KBM-7 (cell line): ENCODE results near the gene WNT2B.

Experiments used
- DNase-seq: peaks from one replicate; pipeline ENCODE4 v3.0.0-alpha.2; 2015
- in situ Hi-C: fragments of 300-500 bp; cut with MboI; formaldehyde crosslinking; loops from 2 replicates; pipeline ENCODE4 v1.14.3; 2020; ENCODE audit warnings: low sequenced_read_pairs, low pct_unique_long_range_greater_than_20kb, mixed read lengths

WNT2B gene

DNA sequence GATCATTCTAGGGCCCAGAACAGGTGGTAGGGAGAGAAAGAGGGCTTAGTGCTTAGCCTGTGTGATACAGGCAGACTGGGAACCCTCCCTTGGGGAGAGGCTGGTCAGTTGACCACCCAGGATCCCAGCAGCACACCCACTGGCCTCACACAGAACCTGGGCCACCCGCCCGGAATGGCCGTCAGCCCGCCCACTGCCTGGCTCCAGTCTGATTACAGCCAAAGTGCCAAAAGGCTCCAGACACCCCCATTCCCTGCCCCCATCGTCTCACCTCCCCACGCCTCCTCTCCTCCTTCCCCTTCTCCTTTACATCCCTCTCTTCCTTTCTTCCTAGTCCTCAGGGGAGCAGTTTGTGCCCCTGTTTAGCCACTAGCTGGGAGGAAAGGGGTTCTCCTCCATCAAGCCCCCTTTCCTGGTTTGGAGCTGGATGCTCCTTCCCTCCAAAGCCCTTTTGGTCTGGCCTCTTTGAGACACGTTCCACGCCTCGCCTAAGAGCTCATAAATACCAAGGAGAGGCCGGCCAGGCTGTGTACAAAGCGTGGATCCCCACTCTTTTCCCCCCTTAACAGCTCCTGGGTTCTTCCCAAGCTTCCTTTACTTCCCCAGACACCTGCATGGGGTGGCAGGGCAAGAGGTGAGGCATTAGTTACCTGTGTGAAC lies 4.6 kb upstream of the WNT2B start:
- DNase-seq, result no peak
- in situ Hi-C loops, result no loop called here

DNA sequence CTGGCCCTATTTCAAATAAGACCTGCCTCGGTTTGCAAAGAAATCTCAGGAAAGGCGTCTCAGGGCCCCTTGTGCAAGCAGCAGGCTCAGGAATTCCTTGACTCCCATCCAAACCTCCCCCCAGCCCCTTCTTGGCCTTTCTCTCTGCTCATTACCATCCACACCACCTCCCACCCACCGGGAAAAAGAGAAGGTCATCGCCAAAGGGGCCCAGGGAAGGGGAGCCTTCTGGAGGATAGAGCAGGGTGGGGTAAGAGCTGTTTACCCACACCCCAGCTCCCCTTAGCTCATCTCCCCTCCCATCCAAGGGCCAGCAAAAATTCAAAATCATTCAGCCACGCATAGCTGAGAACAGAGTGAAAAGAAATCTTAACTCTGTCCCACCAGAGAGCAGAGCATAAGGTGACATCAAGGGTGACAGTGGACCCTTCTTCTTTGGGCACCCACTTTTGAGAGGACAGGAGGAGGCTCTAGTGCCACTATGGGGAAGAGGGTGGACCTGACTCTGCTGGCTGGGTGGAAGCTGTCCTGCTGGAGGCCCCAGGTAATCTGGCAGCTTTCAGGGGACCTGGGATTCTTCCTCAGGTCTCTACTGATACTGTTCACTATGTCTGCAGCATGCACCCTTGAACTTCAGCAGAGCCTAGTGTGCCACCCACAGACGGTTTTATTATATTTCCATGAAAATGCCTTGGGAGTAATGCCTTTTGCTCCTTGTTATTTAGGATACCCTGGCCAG lies 3.9 kb upstream of the WNT2B start:
- no peak for DNase-seq
- in situ Hi-C loops, result no loop called here

DNA sequence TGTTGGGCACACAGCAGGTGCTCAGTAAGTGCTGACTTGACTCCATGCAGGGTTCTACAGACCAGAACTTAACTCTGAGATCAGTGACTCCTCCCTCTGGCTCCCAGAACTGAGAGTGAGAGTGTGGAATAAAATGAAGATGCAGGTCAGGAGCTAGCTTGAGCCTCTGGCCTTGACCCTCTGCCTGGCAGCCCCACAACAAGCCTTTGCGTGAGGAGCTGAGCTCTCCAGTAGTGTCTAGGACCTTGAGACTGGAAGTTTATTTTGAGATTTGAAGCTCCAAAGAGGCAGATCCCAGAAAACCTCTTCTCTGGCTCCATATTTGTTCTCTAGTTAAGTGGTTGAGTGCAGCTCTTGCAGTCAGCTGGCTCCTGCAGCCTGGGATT lies 3.4 kb upstream of the WNT2B start:
- no peak for DNase-seq
- in situ Hi-C loops, result no loop called here

DNA sequence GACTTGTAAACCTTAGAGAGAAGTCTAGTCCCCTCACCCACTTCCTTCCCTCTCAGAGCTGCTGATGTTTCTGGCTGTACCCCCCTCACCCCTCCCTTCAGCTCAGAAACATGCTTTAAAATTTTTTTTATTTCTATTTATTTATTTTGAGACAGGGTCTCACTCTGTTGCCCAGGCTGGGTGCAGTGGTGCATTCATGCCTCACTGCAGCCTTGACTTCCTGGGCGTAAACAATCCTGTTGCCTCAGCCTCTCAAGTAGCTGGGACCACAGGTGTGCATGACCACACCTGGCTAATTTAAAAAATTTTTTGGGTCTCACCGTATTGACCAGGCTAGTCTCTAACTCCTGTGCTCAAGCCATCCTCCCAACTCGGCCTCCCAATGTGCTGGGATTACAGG lies 2.9 kb upstream of the WNT2B start:
- in situ Hi-C loops, result no loop called here
- DNase-seq, result no peak

DNA sequence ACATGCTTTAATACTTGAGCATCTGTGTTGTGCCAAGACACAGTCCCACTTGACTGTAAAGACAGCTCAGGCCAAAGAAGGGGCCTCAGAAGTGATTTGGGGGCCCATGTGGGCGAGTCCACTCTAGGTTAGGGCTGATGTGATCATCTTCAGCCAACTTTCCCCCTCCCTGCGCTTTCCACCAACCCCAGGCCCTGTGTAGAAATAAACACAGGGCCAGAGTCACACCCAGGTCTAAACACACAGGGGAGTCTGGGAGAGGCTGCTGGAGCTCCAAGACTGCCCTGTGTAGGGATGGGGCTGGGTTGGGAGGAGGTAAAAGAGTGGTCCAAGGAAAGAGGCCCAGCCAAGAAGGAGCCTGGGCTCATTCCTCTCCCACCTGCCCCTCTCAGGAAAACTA lies 2.5 kb upstream of the WNT2B start:
- DNase-seq, result no peak
- in situ Hi-C loops, result no loop called here

DNA sequence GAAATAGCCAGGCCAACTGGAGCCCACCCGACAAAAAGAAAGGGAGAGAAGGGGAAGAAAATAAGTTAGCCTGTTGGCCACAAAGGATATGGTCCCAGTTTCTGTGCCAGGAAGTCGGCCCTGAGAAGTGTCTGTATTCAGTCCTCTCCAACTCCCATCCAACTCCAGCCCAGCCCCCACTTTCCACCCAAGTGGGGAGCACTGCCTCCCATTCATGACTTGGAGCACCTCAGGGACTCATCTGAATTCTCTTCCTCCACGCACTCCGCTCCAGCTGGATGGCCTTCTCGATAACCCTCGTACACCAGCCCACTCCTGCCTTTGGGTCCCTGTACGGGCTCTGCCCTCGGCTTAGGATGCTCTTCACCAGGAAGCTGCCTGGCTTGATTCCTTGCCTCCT lies 2.0 kb upstream of the WNT2B start:
- DNase-seq, result no peak
- in situ Hi-C loops, result no loop called here

DNA sequence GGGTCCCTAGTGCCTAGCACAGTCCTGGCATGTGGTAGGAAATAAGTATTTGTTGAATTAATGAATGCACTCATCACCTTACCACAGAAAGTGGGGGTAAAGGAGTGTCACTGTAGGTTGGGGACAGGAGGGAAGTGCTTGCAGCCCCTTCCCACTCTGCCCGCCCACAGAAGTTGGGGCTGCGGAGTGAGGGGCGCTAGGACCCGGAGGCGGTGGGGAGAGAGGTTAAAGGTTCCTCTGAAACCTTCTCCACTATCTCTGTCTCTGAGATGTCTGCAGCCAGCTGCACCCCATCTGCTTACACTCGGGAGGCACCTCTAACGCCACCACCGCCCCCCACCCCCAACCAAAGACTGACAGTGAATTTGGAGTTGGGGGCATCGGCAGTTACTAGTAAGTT lies 1.4 kb upstream of the WNT2B start:
- in situ Hi-C loops, result no loop called here

DNA sequence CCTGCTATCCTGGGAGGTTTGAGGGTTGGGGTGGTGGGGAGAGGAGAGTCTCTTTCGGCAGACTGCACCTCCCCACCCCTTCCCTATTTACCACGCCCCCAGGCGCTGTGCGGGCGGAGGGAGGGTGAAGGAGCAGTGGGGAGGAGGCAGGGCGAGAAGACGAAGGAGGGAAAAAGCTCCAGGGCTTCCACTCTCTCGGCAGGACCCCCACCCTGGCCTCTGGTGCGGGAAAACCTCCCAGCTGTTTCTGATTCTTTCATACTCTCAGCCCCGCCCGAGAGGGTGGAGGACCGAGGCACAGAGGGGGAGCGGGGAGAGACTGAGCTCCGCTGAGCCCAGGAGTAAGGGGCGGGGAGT lies 866 bp upstream of the WNT2B start:
- in situ Hi-C loops, result no loop called here
- DNase-seq, result no peak

More for the DNA sequence above, 1.4 kb upstream of the WNT2B start:
- no peak for DNase-seq

DNA sequence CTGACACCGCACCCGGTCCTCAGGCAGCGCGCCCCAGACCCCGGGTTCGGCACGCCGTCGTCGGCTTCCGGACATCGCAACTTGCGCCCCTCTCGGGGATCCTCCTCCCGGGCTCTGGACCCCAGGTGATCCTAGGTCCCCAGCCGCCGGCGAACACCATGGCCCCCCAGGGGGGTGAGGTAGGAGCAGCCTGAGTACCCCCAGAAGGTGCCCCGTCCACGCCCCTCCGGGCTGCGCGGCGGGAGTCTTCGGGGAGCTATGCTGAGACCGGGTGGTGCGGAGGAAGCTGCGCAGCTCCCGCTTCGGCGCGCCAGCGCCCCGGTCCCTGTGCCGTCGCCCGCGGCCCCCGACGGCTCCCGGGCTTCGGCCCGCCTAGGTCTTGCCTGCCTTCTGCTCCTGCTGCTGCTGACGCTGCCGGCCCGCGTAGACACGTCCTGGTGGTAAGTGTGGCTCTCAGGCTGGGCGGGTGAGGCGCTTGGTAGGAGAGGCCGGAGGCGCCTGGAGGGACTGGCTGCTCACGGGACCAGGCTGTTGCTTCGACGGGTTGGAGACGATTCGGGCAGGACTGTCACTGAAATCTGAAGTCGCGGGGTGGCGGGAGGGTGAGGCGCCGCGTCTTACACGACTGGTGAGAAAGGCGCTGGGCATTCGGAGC lies 367 bp downstream of the WNT2B start:
- in situ Hi-C loops, result no loop called here
- DNase-seq, result no peak

DNA sequence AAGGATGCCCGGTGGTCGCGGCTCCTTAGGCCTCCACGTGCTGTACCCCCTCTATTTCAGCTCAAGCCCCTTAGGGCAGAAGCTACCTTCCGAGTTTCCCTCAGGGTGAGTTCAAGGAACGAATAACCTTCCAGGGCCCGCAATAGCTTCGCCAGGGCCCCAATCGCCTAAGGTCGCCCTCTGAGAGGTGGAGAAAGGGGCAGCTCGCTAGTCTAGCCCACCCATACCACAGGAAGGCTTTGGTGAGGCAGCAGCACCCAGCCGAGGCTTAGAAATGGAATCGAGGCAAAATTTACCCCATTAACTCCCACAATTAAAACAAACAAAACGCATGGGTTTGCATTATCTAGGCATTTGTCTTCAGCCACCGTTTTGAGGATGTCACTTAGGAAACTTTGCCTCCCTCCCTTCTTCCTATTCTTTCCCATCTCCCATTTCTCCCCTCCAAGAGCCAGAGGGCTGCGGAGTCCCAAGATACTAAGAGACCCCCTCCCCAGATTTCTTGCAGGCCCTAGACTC lies 954 bp downstream of the WNT2B start:
- DNase-seq, result no peak
- in situ Hi-C loops, result no loop called here

DNA sequence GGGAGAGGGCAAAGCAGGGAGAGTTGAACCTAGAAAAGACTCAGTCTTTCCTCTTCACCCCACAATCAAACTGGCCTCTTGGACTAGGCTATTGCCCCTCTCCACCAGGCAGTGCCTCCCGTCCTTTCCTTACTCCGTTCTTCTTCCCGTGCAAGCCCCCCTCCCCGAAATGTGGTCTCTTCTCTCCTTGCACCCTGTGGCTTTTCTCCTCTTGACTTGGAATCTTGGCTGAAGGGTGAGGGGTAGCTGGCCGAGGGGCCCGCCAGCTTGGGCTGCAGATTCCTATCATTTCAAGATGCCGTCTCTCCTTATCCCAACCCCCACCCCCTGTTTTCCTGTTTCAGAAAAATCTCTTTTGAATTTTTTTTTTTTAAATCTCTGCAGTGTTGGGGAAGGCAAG lies 1.6 kb downstream of the WNT2B start:
- DNase-seq, result no peak
- in situ Hi-C loops, result no loop called here

DNA sequence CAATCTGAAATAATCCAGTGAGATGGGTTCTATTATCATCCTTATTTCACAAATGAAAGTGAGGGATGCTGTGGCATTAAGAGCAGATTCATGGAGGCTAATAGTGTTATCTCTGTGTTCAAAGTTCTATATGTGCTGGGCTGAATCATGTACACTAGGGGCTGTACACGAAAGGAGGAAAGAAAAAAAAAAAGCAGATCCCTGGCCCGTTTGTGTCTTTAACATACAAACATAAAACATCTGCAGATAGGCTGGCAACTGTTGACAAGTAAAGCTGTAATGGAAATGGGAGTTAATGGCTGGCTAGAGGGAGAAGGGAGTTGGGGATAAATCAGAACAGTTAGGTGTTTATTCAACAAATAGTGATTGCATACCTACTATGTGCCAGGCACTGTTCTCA lies 3.1 kb downstream of the WNT2B start:
- in situ Hi-C loops, result no loop called here
- no peak for DNase-seq

DNA sequence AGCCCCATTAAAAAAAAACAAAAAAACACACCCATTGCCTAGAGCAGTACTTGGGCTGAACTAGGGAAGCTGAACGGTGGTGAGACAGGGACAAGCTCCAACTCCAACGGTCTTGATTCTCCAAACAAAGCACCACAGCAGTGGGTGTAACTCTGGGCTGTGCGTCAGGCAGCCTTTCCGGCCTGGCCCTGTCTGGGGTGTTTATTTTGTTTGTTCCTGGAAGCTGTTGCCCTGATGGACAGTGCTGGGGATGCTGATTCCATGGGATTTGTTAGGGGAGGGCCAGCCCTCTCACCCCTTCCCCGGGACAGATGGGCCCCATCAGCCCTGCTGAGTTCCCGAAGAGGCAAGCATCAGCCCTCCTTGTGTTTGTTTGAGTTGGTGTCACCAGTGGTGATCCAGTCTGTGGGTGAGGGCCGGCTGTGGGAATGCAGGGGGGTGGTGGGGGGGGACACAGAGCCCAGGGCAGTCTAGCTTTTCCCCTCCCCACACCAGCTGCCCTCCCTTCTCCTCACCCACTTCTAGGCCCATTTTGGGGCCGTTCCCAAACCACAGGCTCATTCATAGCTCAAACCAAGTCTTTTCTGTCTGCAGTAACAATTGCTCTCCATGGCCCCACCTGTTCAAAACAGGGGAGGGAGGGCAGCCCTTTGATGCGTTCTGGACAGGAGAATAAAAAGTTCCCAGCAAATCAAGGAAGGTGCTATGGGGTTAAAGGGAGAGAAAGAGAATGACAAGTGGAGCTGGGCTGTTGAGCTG lies 4.5 kb downstream of the WNT2B start:
- in situ Hi-C loops, result no loop called here
- no peak for DNase-seq

DNA sequence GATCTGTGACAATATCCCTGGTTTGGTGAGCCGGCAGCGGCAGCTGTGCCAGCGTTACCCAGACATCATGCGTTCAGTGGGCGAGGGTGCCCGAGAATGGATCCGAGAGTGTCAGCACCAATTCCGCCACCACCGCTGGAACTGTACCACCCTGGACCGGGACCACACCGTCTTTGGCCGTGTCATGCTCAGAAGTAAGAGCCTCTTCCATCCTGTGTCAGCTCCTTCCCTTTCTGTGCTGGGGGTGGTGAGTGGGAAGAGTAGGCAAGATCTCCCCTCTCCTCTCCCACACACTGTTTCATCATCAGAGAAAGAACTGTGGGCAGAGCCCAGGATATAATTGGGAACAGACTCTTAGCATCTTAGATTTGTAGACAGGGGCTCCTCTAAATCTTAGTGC lies 6.1 kb downstream of the WNT2B start:
- no peak for DNase-seq
- in situ Hi-C loops, result no loop called here

DNA sequence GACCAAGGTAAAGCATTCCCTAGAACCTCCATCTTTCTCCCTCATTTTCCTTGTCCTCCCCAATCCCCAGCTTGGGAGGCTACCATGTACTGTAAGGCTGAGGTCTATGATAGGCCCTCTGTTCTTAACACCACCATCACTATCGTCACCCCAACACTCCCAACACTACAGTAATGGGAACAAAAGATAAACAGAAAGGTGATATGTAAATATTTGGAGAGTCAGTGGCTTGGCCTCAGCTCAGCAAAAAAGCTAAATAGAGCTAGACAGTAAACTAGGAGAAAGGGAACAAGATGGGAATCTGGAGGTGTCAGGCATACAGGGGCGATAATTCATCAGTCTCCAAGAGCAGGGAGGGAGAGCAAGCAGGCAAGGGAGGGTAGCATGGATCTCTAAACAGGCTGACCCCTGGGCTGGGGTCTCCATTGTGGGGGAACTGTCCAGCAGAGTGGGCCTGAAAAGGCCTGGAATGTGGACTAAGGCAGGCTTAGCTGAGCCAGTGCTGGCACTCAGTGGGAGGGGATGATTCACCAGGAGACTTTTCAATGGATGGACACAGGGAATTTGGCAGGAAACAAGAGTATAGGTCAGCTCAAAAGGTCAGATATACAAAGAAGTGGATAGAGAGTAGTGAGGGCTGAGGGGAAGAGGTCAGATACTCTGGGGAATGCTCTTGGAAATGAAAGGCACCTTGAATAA lies 6.7 kb downstream of the WNT2B start:
- DNase-seq, result no peak

DNA sequence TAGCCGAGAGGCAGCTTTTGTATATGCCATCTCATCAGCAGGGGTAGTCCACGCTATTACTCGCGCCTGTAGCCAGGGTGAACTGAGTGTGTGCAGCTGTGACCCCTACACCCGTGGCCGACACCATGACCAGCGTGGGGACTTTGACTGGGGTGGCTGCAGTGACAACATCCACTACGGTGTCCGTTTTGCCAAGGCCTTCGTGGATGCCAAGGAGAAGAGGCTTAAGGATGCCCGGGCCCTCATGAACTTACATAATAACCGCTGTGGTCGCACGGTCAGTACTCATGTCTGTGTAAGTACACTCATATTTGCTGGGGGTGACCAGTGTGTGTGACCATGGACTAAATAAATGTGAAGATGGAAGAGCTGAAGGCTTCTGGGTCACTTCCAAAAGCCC lies 7.4 kb downstream of the WNT2B start:
- in situ Hi-C loops, result no loop called here
- no peak for DNase-seq

More for the DNA sequence above, 6.7 kb downstream of the WNT2B start:
- in situ Hi-C loops, result no loop called here

DNA sequence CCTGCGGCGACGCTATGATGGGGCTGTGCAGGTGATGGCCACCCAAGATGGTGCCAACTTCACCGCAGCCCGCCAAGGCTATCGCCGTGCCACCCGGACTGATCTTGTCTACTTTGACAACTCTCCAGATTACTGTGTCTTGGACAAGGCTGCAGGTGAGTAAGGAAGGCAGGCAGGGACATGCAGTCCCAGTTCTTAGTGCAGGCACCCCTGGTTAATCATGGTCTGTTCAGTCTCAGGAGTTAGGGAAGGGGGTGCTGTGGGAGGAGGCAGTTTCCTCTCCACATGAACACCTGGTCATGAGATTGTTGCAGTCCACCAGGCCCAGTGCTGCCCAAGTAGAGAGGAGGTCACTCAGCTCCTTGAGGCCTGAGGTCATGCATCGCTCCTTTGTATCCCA lies 8.5 kb downstream of the WNT2B start:
- DNase-seq, result no peak
- in situ Hi-C loops, result no loop called here

DNA sequence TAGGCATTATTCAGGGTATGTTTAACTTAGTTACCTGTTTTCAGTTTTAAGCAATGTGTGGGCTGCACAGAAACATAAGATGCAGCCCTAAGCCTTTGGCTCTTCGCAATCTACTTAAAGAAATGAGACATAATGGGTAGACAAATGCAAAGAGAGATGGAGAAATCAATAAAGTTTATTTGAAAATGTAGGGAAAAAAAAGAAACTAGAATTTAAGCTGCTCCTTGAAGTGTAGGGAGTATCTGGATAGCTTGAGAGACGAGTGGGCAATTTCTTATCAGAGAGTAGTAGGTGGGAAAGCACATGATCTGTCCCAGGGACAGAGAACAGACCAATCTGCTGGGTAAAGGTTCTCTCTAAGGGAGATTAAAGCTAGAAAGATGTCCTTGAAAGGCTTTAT lies 8.9 kb downstream of the WNT2B start:
- DNase-seq, result no peak
- in situ Hi-C loops, result no loop called here

DNA sequence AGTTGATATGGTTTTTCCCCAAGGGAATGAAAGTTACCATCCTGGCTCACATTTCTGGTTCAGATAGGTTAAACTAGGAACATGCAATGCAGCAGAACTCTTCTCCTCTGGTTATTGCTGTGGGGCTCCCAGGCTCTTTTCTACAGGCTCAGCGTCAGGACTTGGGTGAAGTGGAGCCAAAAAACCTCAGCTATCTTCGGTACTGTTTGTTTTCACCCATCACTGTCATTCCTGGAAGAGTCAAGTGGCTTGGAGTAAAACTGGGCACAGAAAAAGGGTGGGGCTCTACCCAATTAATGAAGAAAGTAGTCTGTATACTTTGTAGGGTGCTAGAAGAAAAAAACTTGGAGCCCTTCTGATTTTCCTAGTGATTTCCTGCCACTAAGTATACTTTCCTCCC lies 9.4 kb downstream of the WNT2B start:
- in situ Hi-C loops, result no loop called here
- DNase-seq, result no peak
